Measurements from ENCODE around the gene TCEANC2.

GRCh38 chr1:54117815-54118563, 64.6 kb downstream of the TCEANC2 start:
- TF ChIP-seq ZNF274 (IDR thresholded peaks at IDR 0.05; ENCODE audit: low read depth, low read length) (no peak), SUZ12 (IDR thresholded peaks at IDR 0.05; ENCODE audit: extremely low read depth, insufficient read depth, insufficient read length) (no peak)

All from NT2/D1 (cell line).